HG03565 (cell line): ENCODE measurements around the gene PACRG.

Experiments
- ATAC-seq: cut with Tn5 transposase; IDR thresholded peaks from one replicate; pipeline ENCODE4 v1.9.1; 2021; ENCODE audit warnings: mild to moderate bottlenecking, moderate library complexity; ENCODE audit not compliant: unreplicated experiment

Gene PACRG

GRCh38 chr6:163228041-163228440, 500.3 kb downstream of the PACRG start:
- no peak for ATAC-seq

GRCh38 chr6:163229050-163229449, 501.3 kb downstream of the PACRG start:
- no peak for ATAC-seq

- ATAC-seq: no peak
These were observed 503.1 kb downstream of the PACRG start for GRCh38 chr6:163230901-163231300.

DNA sequence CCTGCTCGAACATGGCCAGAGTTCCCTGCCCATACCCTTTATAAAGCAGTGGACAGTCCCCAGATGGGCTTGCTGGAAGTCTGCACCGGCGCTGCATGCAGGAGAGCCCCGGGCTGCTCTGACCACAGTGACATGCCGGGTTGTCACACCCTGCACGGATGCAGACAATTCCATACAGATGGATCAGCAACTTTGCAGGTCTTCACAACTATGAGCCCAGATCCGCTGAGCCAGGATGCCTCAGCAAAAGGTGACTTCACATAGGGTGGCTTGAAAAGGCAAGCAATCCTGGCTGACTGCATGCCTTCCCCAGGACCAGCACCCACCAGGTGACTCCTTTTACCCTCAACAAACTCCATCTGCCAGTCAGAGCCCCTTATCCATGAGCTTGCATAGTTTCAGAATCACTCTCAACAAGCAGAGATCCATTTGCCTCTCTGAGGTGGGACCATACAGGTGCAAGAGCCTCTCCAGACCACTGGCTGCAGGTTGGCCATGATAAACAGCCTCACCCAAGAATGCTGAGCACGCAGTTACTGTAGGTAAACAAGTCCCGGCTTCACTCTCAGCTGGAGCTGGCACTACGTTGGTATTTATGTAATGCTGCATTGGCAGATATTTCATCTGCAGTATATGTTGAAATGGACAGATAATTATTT, 503.7 kb downstream of the PACRG start:
- no peak for ATAC-seq

- no peak for ATAC-seq
These were observed 504.3 kb downstream of the PACRG start for GRCh38 chr6:163232015-163232523.

GRCh38 chr6:163232649-163233048, 504.9 kb downstream of the PACRG start:
- ATAC-seq: no peak

DNA sequence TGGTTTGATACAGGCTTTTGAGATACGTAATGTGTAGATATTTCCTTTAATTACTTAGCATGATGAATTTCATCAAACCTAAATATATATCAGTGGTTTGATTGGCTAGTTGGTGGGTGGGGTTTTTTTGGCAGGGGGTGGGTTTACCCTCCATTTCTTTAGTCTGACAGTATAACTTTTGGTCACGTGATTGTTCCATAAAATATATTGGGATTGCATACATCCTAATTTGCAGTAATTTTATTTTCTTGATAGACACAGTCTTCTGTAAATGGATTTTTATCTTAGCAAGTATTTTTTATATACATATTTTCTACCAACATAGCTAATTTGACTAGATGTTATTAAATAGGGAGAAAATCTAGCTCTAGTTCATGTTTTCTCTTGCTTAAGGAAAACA, 509.3 kb downstream of the PACRG start:
- ATAC-seq: no peak

DNA sequence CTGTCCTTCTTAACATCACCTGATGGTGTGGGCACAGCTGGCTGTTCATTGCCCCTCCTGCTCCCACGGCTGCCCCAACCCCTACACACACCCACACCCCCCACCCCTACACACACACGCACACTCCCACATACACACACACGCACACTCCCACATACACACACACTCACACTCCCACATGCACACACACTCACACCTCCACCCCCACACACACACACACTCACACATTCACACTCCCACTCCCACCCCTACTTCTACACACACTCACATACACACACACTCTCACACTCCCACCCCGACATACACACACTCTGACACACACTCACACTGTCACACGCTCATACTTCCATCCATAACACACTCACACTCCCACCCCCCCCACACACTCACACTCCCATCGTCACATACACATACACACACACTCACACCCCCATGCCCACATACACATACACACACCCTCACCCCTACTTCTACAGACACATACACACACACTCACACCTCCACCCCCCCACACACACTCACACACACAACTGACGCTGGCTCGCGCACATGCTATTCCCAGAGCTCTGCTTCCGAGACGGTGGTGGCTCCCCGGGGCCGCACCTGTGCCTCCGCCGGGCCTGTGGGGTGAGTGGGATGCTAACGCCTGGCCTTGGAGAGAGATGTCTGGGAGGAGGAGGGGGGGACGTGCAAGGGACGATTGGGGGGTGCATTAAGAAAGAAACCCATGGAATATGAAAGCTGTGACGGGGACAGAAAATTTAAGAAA, 512.0 kb downstream of the PACRG start:
- ATAC-seq: no peak

GRCh38 chr6:163240556-163240955, 512.8 kb downstream of the PACRG start:
- ATAC-seq: no peak

DNA sequence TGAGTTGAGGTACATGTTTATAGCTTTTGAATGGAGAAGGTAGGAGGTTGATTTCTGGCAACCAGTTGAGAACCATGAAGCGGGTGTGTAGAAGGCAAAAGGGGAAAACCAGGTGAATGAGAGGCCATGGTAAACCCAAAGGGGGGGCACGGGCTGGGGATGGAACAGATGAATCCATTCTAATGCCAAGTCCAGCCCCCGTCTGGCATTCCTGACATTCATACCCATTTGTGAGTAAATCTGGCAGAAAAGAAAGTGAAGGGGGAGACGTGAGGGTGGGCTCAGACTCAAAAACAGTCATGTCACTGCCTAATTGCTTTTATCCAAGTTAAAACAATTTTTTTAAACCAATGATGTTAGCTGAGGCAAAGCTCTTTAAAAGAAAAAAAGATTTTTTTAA, 513.9 kb downstream of the PACRG start:
- ATAC-seq: no peak

- ATAC-seq: no peak
These were observed 515.3 kb downstream of the PACRG start for GRCh38 chr6:163243083-163243482.

GRCh38 chr6:163243692-163244589, 516.2 kb downstream of the PACRG start:
- ATAC-seq: no peak

DNA sequence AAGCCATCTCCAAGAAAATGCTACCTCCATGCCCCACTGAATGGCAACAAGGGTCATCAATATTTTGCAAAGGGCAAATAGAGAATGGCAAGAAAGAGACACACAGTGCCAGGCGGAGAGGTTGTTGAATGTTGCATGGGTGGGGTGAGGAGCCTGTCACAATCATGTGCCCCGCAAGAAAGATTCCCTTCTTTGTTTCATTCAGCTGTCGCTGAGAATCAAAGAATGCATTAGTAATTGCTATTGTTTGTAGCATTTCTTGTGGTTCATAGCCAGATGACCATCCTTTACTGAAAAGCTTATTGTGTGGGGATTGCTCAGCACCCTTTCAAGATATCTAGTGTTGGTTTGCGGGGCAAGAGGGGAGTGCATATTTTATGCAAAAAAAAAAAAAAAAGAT, 520.3 kb downstream of the PACRG start:
- no peak for ATAC-seq

- no peak for ATAC-seq
These were observed 521.9 kb downstream of the PACRG start for GRCh38 chr6:163249651-163250101.

GRCh38 chr6:163250116-163250515, 522.3 kb downstream of the PACRG start:
- no peak for ATAC-seq

GRCh38 chr6:163252061-163252591, 524.4 kb downstream of the PACRG start:
- no peak for ATAC-seq

- ATAC-seq: no peak
These were observed 525.9 kb downstream of the PACRG start for GRCh38 chr6:163253556-163254213.

DNA sequence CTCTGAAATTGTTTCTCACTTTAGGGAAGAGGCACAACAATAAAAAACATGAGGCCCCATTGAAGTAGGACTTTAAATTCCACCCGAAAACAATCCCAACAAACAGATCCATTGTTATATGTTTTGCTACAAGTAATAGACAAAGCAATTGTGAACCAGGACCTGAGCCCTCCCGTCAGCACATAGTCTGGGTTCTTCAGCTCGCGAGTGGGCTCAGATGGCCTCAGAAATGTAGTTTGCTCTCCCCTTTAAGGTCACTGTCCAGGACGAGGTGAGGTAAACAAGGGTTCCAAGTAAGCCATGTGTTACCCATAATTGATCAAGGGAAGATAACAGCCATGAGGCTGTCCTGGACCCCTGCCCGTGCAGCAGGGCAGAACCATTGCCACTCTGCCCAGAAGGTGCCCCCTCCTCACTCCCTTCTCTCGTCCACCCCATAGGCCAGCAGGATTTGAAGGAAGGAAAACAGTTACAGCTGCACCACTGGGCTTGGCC, 526.6 kb downstream of the PACRG start:
- no peak for ATAC-seq

GRCh38 chr6:163255265-163255664, 527.5 kb downstream of the PACRG start:
- no peak for ATAC-seq

GRCh38 chr6:163259689-163260088, 531.9 kb downstream of the PACRG start:
- ATAC-seq: no peak
